Motor neuron (in vitro differentiated cells): ENCODE data around the gene KLF6. TPM values are rescaled to one million over a fixed set of nuclear protein-coding genes. Genes with fewer than 3 reads are reported as not detected.

Experiments used
- ATAC-seq, 8 experiments: fragments of 200-7000 bp; cut with Tn5 transposase; replicated peaks in 6 of 8; 2 replicates each; pipeline ENCODE4 v1.8.0; 2021; ENCODE audit warnings: mild to moderate bottlenecking in 8 of 8, moderate library complexity in 8 of 8
- H3K27ac ChIP-seq, 2 donors: fragments of 250-450 bp; sonication (Bioruptor Pico); 2 replicates each; pipeline ENCODE4 v1.9.0; 2021; ENCODE audit warnings: antibody characterized with exemption in 2 of 2, mild to moderate bottlenecking in 2 of 2, moderate library complexity in 1 of 2
- H3K4me1 ChIP-seq, 2 donors: fragments of 250-450 bp; sonication (Bioruptor Pico); replicated peaks in 1 of 2; 2 replicates each; pipeline ENCODE4 v1.6.1; 2021; ENCODE audit warnings: antibody characterized with exemption in 2 of 2, mild to moderate bottlenecking in 2 of 2, moderate library complexity in 1 of 2
- H3K4me3 ChIP-seq, 5 donors: fragments of 250-450 bp; sonication (Bioruptor Pico); 2 replicates each; pipeline ENCODE4 v1.9.0; 2021; ENCODE audit warnings: antibody characterized with exemption in 5 of 5, mild to moderate bottlenecking in 5 of 5, moderate library complexity in 4 of 5
- WGBS, 10 experiments: fragments of 450-650 bp; shearing (Covaris generic); methylation state at CpG; one replicate each; pipeline ENCODE4 v1.0.0; 2022; 5-methylcytosine and 5-hydroxymethylcytosine counted together
- in situ Hi-C, 9 experiments: fragments of 400-800 bp; cut with MboI; loops; one replicate each; pipeline ENCODE4 v1.15.0; 2021; ENCODE audit warnings: low sequenced_read_pairs in 9 of 9, low pct_unique_long_range_greater_than_20kb in 2 of 9; ENCODE audit not compliant: unreplicated experiment in 9 of 9
- total RNA-seq, 8 experiments: library from RNA; unstranded; fragments of 300-600 nt; gene quantifications; 2 replicates each; pipeline versions ENCODE4 v1.2.3 to v1.2.4, GENCODE V29; 2022

The KLF6 gene
- total RNA-seq, 8 experiments from 2014 or later = 7.9 to 30.7 (median 23.7) TPM

DNA sequence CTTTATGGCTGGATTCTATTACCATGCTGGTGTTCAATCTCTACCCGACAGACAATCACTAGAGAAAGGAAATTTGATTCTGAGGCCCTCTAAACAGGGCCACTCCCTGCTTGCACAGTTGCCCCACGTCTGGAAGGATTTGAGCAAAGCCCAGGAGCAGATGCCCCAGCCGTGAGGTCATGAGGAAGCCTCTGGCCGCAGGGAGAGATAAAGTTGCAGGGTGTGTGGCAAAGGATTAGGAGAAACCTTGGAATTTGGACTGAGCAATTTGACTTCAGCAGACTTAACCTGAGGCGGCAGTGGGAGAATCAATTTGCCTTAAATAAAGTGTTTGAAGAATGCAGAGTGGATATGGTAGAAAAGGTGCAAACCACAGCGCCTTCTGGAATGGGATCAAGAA, 40.2 kb upstream of the KLF6 start:
- Histone ChIP-seq H3K4me1 (peaks cover 6 to 7% of the 10 kb centered on the region in 2 donors), H3K27ac (no peak overlapping the region), H3K4me3 (no peak overlapping the region)
- 12 to 100% (median 90%) methylated on average over 1 to 6 of the region's 6 CpGs for WGBS, 10 experiments
- in situ Hi-C loops = no loop called here
- ATAC-seq = peak in 3 of 8 experiments; percentile 65 to 90 (median 67)

DNA sequence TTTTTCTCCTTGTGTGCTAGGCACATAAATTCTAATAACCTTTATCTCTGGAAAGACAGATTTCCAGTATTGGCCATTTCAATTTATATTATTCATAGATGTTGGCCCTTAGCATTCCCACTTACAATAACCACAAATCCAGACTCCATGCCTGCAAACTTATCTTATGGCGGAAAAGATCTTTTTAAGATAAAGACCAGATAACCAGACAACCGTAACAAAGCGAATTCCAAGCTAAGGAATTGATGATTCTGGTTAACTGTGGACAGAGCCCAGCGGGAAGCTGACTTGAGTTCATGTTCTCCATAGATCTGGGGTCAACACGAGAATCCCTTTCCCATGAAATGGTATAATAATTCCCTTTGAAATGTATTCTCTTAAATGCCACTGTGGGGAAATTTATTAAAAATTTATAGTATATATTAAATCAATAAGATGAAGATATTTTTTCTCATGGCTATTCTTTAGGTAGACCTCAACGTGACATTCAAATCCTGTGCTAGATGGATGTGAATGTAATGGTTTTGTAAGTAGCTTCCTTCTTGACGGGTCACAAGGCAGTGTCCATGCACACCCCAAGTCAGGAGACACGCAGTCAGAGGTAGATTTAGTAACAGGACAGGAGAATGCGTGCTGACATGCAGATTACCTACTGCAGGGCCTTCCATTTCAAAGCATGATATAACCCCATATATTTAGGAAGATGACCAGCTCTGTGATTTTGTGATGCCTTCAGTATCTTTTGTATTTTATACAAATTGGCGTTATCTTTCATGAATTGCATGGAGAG, 37.7 kb upstream of the KLF6 start:
- H3K4me1 ChIP-seq = peaks cover 5 to 6% of the 10 kb centered on the region in 2 donors
- WGBS, 10 experiments = 85 to 100% (median 97%) methylated on average over 2 to 9 of the region's 10 CpGs
- no peak overlapping the region for H3K27ac ChIP-seq
- in situ Hi-C loops = loop anchor here in 1 of 9 experiments (25.0 kb wide), 1 partner anchor 240 kb away; no protein-coding TSS in a partner anchor
- ATAC-seq = peak in 2 of 8 experiments; percentile 54 to 65
- H3K4me3 ChIP-seq = no peak overlapping the region

DNA sequence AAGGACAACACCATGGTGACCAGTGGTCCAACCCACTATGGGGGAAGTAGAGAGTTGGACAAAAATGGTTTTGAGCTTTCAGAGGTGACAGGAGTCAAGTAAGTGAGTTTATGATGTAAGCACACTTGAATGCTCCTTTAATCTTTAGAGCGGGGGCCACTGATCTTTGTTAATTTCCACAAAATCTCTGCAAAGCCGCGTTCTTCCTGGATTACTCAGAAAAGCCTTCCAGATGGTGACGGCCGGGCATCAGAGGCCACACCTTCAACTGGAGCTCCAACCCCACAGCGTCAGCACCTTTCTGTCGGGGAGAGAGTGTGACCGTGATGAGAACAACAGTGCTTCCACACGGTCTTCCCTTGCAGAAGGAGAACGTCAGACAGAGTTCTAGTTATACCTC, 35.2 kb upstream of the KLF6 start:
- 6 to 100% (median 89%) methylated on average over 2 to 9 of the region's 10 CpGs; no CpG with 5 or more reads in 4 of the 10 experiments for WGBS, 10 experiments
- ATAC-seq = peak in 1 of 8 experiments; percentile 91
- Histone ChIP-seq H3K27ac (no peak overlapping the region), H3K4me3 (no peak overlapping the region), H3K4me1 (no peaks in the 10 kb centered on the region)
- in situ Hi-C loops = loop anchor here in 1 of 9 experiments (25.0 kb wide), 1 partner anchor 242 kb away; no protein-coding TSS in a partner anchor

DNA sequence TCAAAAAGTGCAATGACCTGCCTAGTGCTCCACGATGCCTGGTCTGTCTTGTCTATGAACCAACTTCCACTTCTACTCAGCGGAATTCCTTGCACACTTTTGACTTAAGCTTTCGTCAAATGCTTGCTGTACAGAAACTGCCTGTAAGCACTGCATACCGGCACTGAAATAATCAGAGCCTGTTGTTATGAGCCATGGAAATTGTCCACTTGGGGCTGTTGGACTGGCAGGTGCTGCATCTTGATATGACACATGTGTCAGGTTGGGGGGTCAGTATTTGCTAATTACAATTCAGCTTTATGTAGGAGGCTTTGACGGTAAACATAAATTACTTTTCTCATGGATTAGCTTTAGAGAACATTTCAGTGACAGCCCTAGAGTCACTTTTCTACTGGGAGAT, 32.0 kb upstream of the KLF6 start:
- in situ Hi-C loops = loop anchor here in 1 of 9 experiments (25.0 kb wide), 1 partner anchor 245 kb away; no protein-coding TSS in a partner anchor
- Histone ChIP-seq H3K4me1 (no peaks in the 10 kb centered on the region), H3K27ac (no peak overlapping the region), H3K4me3 (no peak overlapping the region)
- WGBS, 10 experiments = 71 to 96% (median 90%) methylated on average over 1 to 5 of the region's 5 CpGs; no CpG with 5 or more reads in 1 of the 10 experiments
- ATAC-seq = peak in 4 of 8 experiments; percentile 16 to 76 (median 52)

DNA sequence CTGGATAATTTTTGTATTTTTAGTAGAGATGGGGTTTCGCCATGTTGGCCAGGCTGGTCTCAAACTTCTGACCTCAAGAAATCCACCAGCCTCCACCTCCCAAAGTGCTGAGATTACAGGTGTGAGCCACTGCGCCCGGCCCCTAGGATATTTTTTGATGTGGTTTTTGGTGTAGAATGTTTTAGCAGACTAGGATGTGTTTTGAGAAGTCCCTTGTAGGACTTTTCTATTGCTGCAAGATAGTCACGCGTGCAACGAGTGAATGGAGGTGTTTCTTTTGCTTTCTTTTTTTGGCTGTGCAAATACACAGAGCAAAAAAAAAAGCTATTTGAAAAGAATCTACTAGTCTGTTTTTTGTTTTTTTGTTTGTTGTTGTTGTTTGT, 29.8 kb upstream of the KLF6 start:
- in situ Hi-C loops = loop anchor here in 1 of 9 experiments (25.0 kb wide), 1 partner anchor 247 kb away; no protein-coding TSS in a partner anchor
- no peaks in the 10 kb centered on the region for H3K4me1 ChIP-seq

DNA sequence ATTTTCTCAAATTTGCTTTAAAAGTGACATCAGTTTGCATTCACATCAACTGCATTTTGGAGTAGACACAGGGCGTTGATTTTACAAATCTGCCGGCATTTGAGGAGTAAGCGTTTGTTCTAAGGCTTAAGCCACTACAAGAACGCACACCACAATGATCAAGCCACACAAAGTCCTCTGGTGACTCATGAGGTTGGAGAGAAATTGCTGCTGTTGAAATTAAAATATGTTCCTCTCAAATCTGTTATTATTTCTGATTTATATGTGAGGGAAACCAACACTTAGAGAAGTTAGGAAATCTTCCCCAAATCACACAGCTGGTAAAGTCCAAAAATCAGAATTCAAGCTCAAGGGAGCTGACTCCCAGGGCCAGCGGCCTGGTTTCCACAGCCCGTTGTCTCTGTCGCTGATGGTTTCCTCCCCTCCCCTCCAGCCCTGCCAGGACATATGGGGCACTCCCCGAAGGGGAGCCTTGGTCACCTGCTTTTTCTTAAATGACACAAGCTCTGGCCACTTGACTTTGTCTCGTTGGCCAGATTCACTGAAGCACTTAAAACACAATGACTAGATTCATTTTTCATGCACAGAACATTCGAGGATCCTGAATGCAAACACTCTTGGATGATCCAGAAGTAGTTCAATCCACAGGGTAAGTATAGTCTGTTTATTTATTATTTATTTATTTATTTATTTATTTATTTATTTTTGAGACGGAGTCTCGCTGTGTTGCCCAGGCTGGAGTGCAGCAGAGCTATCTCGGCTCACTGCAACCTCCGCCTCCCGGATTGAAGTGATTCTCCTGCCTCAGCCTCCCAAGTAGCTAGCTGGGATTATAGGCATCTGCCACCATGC, 29.2 kb upstream of the KLF6 start:
- in situ Hi-C loops = loop anchor here in 1 of 9 experiments (25.0 kb wide), 1 partner anchor 248 kb away; no protein-coding TSS in a partner anchor

More for the DNA sequence above, 29.8 kb upstream of the KLF6 start:
- WGBS, 10 experiments = 89 to 100% (median 95%) methylated on average over 2 to 6 of the region's 6 CpGs; no CpG with 5 or more reads in 5 of the 10 experiments
- ATAC-seq = no peak
- H3K27ac ChIP-seq = no peak overlapping the region
- H3K4me3 ChIP-seq = no peak overlapping the region

DNA sequence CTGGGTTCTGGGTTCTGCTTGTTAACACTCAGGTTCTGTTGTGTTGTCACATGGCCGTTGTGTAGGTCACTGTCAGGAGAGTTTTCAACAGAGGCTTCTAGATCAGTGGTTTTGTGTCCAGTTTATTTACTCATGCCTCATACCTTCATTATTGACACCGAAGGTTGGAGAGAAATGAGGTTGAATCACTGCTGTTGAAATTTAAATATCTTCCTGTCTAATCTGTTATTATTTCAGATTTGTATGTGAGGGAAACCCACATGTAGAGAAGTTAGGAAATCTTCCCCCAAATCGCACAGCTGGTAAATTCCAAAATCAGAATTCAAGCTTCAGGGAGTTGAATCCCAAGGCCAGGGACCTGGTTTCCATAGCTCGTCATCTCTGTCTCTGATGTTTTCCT, 28.3 kb upstream of the KLF6 start:
- peaks cover under 1 to 2% of the 10 kb centered on the region in 2 donors for H3K4me1 ChIP-seq
- 45 to 100% (median 90%) methylated on average over 1 to 4 of the region's 4 CpGs; no CpG with 5 or more reads in 2 of the 10 experiments for WGBS, 10 experiments
- H3K27ac ChIP-seq = no peak overlapping the region
- no peak for ATAC-seq
- no peak overlapping the region for H3K4me3 ChIP-seq
- in situ Hi-C loops = loop anchor here in 1 of 9 experiments (25.0 kb wide), 1 partner anchor 249 kb away; no protein-coding TSS in a partner anchor

More for the DNA sequence above, 29.2 kb upstream of the KLF6 start:
- 6 to 95% (median 82%) methylated on average over 3 to 14 of the region's 15 CpGs for WGBS, 10 experiments
- H3K27ac ChIP-seq = no peak overlapping the region
- ATAC-seq = peak in 1 of 8 experiments; percentile 17
- no peak overlapping the region for H3K4me3 ChIP-seq
- peaks cover 0 to 2% of the 10 kb centered on the region in 2 donors for H3K4me1 ChIP-seq

DNA sequence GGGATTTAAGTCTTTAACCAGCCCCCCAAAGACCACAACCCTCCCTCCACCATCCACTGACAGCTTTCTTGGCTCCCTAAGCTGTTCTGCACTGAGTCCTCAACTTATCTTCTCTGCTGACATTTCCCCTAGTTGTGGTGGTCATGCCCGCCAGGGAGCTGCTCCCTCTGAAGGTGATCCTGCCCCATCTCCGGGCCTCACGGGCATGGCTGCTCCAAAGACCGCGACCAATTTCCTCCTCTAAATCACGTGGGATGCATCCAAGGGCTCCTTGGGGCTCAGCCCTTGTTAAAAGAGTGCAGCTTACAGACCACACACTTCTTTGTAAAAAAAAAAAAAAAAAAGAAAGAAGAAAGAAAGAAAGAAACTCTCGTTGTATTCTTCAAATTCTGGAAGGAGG, 27.1 kb upstream of the KLF6 start:
- Histone ChIP-seq H3K4me1 (peaks cover 4 to 8% of the 10 kb centered on the region in 2 donors), H3K27ac (no peak overlapping the region), H3K4me3 (no peak overlapping the region)
- no peak for ATAC-seq
- in situ Hi-C loops = loop anchor here in 1 of 9 experiments (25.0 kb wide), 1 partner anchor 250 kb away; no protein-coding TSS in a partner anchor
- WGBS, 10 experiments = 40 to 100% (median 71%) methylated on average over 1 to 6 of the region's 7 CpGs; no CpG with 5 or more reads in 1 of the 10 experiments

DNA sequence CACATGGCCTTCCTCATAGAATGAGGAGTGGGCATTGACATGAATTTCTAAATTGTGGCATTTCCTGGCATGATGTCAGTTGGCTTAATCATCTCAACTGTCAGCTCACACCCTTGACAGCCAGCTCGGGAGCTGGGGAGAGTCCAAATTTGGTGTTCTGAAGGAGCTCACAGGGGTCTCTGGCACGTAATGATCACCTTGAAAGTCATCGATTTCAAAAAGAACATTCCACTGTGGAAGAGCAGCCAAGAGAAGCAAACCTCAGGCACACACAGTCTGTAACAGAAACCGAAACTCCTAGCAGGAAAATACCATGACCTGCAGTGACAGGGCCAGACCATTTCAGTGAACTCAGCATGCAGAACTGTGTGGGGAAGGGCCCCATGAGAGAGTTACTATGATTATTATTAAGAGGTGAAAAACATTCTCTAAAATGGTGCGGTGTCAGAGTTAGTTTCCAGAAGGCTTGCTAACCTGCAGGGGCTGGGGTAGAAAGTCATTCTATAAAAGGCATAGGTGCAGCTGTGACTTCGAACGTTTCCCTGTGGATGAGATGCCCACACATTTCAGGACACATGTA, 26.4 kb upstream of the KLF6 start:
- Histone ChIP-seq H3K4me3 (no peak overlapping the region), H3K4me1 (peaks cover 5 to 8% of the 10 kb centered on the region in 2 donors), H3K27ac (no peak overlapping the region)
- in situ Hi-C loops = loop anchor here in 1 of 9 experiments (25.0 kb wide), 1 partner anchor 251 kb away; no protein-coding TSS in a partner anchor
- WGBS, 10 experiments = 0 to 100% (median 83%) methylated on average over 2 to 6 of the region's 7 CpGs; no CpG with 5 or more reads in 1 of the 10 experiments
- peak in 2 of 8 experiments; percentile 9 to 19 for ATAC-seq

DNA sequence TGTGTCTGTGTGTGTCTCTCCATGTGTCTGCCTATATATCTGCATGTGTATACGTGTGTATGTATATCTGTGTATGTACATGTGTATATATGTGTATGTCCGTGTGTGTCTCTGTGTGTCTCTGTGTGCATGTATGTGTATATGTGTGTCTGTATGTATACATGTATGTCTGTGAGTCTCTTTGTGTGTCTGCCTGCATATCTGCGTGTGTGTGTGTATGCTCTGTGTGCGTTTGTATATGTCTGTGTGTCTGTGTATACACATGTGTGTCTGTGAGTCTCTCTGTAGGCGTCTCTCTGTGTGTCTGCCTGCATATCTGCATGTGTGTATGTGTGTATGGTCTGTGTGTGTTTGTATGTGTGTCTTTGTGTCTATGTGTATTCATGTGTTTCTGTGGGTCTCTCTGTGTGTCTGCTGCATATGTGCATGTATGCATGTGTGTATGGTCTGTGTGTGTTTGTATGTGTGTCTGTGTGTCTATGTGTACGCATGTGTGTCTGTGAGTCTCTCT, 23.7 kb upstream of the KLF6 start:
- H3K4me1 ChIP-seq = peaks cover 28 to 30% of the 10 kb centered on the region in 2 donors
- H3K27ac ChIP-seq = no peak overlapping the region
- H3K4me3 ChIP-seq = no peak overlapping the region
- in situ Hi-C loops = loop anchor here in 1 of 9 experiments (25.0 kb wide), 1 partner anchor 254 kb away; no protein-coding TSS in a partner anchor
- 76 to 100% (median 90%) methylated on average over 1 to 4 of the region's 6 CpGs; no CpG with 5 or more reads in 4 of the 10 experiments for WGBS, 10 experiments
- ATAC-seq = no peak

DNA sequence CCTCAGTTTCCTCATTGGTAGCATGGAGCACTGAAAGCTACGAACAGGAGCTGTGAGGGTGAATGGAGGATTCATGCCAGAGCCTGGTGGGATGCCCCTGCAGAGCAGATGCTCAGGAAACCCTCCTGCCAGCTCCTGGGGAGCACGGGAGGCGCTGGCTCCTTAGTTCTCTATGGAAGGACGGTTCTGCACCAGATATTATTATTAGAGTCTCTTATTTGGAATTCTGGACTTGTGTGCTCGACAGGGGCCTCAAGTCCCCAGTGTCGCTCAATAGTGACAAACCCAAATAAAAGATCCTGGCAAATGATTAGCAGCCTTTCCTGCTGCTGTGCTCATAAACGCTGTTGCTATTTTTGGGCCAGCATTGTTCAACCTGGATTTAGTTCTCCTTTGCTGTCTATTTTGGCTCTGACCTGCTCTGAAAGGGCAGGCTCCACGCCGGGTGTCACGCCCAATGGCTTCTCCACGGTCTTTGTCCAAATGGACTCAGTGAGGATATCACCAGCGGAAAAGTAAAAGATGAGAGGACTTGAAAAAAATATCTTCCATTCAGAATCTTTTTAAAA, 23.0 kb upstream of the KLF6 start:
- Histone ChIP-seq H3K4me1 (peaks cover 34 to 37% of the 10 kb centered on the region in 2 donors), H3K27ac (no peak overlapping the region), H3K4me3 (no peak overlapping the region)
- in situ Hi-C loops = loop anchor here in 1 of 9 experiments (25.0 kb wide), 1 partner anchor 254 kb away; no protein-coding TSS in a partner anchor
- WGBS, 10 experiments = 62 to 100% (median 78%) methylated on average over 2 to 8 of the region's 12 CpGs
- ATAC-seq = no peak
